WTC11 (cell line): ENCODE measurements around the gene MTUS2. TPM values are rescaled to one million over a fixed set of nuclear protein-coding genes. Genes with fewer than 3 reads are reported as not detected.

Source experiments
- ATAC-seq: fragments of 200-7000 bp; cut with Tn5 transposase; 2 replicates; pipeline ENCODE4 v1.10.0; 2021; ENCODE audit warnings: mild to moderate bottlenecking, moderate library complexity
- CTCF ChIA-PET: fragments of 300-600 bp; sonication (Branson Sonifier 250); formaldehyde crosslinking; loops from one replicate; lab custom pipeline; 2021; ENCODE audit warnings: antibody characterized with exemption; lab: Charles Lee
- POLR2A ChIA-PET: fragments of 350-600 bp; sonication (Branson Sonifier 250); formaldehyde crosslinking; loops from one replicate; lab custom pipeline; 2021; ENCODE audit warnings: antibody characterized with exemption; lab: Charles Lee
- DNase-seq: peaks from one replicate; pipeline ENCODE4 v3.0.0; 2021; ENCODE audit warnings: low spot score
- H3K27ac Mint-ChIP-seq: 2 replicates; pipeline ENCODE4 v1.8.0; 2021; ENCODE audit warnings: mixed read lengths
- H3K27me3 Mint-ChIP-seq: 2 replicates; pipeline ENCODE4 v1.8.0; 2021; ENCODE audit warnings: low read depth, mild to moderate bottlenecking, moderate library complexity, mixed read lengths
- H3K36me3 Mint-ChIP-seq: 2 replicates; pipeline ENCODE4 v1.8.0; 2021; ENCODE audit warnings: mixed read lengths
- H3K4me1 Mint-ChIP-seq: 2 replicates; pipeline ENCODE4 v1.8.0; 2022; ENCODE audit warnings: mixed read lengths
- H3K4me3 Mint-ChIP-seq: 2 replicates; pipeline ENCODE4 v1.8.0; 2021; ENCODE audit warnings: mild to moderate bottlenecking, moderate library complexity, mixed read lengths
- H3K9me3 Mint-ChIP-seq: 2 replicates; pipeline ENCODE4 v1.8.0; 2021; ENCODE audit warnings: mixed read lengths
- ATF1 ChIP-seq: sonication (generic); formaldehyde crosslinking; IDR thresholded peaks from 2 replicates; pipeline ENCODE4 v1.8.1; 2023; ENCODE audit warnings: mild to moderate bottlenecking, moderate library complexity, missing genetic modification reagents
- CBFB ChIP-seq: sonication (generic); formaldehyde crosslinking; IDR thresholded peaks from 2 replicates; pipeline ENCODE4 v1.8.1; 2022; ENCODE audit warnings: mild to moderate bottlenecking, low read depth, missing genetic modification reagents
- CREM ChIP-seq: sonication (generic); formaldehyde crosslinking; IDR thresholded peaks from 2 replicates; pipeline ENCODE4 v1.8.1; 2022; ENCODE audit warnings: mild to moderate bottlenecking, missing genetic modification reagents, moderate library complexity
- HMGXB4 ChIP-seq: sonication (generic); formaldehyde crosslinking; IDR thresholded peaks from 2 replicates; pipeline ENCODE4 v1.8.1; 2023; ENCODE audit warnings: mild to moderate bottlenecking, moderate library complexity, missing genetic modification reagents
- JAZF1 ChIP-seq: fragments of 250-450 bp; sonication (Bioruptor Pico); IDR thresholded peaks from 2 replicates; pipeline ENCODE4 v1.9.0; 2021; ENCODE audit warnings: moderate library complexity, mild to moderate bottlenecking, inconsistent platforms
- JUN ChIP-seq: sonication (generic); formaldehyde crosslinking; IDR thresholded peaks from 2 replicates; pipeline ENCODE4 v1.8.0; 2023; ENCODE audit warnings: mild to moderate bottlenecking, missing genetic modification reagents
- NFATC4 ChIP-seq: fragments of 250-450 bp; sonication (Bioruptor Pico); IDR thresholded peaks from 2 replicates; pipeline ENCODE4 v1.9.0; 2021; ENCODE audit warnings: mild to moderate bottlenecking
- NR1H2 ChIP-seq: sonication (generic); formaldehyde crosslinking; IDR thresholded peaks from 2 replicates; pipeline ENCODE4 v1.9.0; 2021; ENCODE audit warnings: mild to moderate bottlenecking, moderate library complexity, missing genetic modification reagents
- NR2C2 ChIP-seq: sonication (generic); formaldehyde crosslinking; IDR thresholded peaks from 2 replicates; pipeline ENCODE4 v1.8.0; 2022; ENCODE audit warnings: mild to moderate bottlenecking, missing genetic modification reagents
- SMAD4 ChIP-seq: sonication (generic); formaldehyde crosslinking; IDR thresholded peaks from 2 replicates; pipeline ENCODE4 v1.8.0; 2022; ENCODE audit warnings: mild to moderate bottlenecking, missing genetic modification reagents
- TEAD4 ChIP-seq: sonication (generic); formaldehyde crosslinking; IDR thresholded peaks from 2 replicates; pipeline ENCODE4 v1.8.0; 2022; ENCODE audit warnings: mild to moderate bottlenecking, missing genetic modification reagents
- ZNF138 ChIP-seq: sonication (generic); formaldehyde crosslinking; conservative IDR thresholded peaks from 2 replicates; pipeline ENCODE4 v1.8.1; 2022; ENCODE audit warnings: mild to moderate bottlenecking, moderate library complexity, missing genetic modification reagents
- total RNA-seq: library from RNA; stranded (reverse); gene quantifications from 3 replicates; pipeline ENCODE4 v1.2.3, GENCODE V29; 2021
- TF ChIP-seq, protein P1 (sequence below): fragments of 250-450 bp; sonication (Bioruptor Pico); IDR thresholded peaks from 2 replicates; pipeline ENCODE4 v1.8.0; 2021; ENCODE audit warnings: mild to moderate bottlenecking
- TF ChIP-seq, protein P2 (sequence below): sonication (generic); formaldehyde crosslinking; IDR thresholded peaks from 2 replicates; pipeline ENCODE4 v1.8.1; 2022; ENCODE audit warnings: low read depth, missing genetic modification reagents, borderline replicate concordance
- TF ChIP-seq, protein P3 (sequence below): sonication (generic); formaldehyde crosslinking; conservative IDR thresholded peaks from 2 replicates; pipeline ENCODE4 v1.8.1; 2022; ENCODE audit warnings: mild to moderate bottlenecking, missing genetic modification reagents
- TF ChIP-seq, protein P4 (sequence below): sonication (generic); formaldehyde crosslinking; IDR thresholded peaks from 2 replicates; pipeline ENCODE4 v1.8.1; 2022; ENCODE audit warnings: mild to moderate bottlenecking, moderate library complexity, missing genetic modification reagents
- TF ChIP-seq, protein P5 (sequence below): fragments of 250-450 bp; sonication (Bioruptor Pico); IDR thresholded peaks from 2 replicates; pipeline ENCODE4 v2.1.2; 2022; ENCODE audit warnings: mild to moderate bottlenecking, moderate library complexity
- TF ChIP-seq, protein P6 (sequence below): sonication (generic); formaldehyde crosslinking; IDR thresholded peaks from 2 replicates; pipeline ENCODE4 v1.8.0; 2023; ENCODE audit warnings: missing genetic modification reagents, mild to moderate bottlenecking, borderline replicate concordance

MTUS2 gene
- total RNA-seq, 1 experiment from 2014 or later: 0.22 TPM

GRCh38 chr13:29284726-29285125 lies 464.6 kb downstream of the MTUS2 start:
- ChIA-PET CTCF (interaction anchor here (0.6 to 3.1 kb wide), 7 partner anchors 15 to 84 kb away, joined by 3 to 19 read pairs (median 4); no protein-coding TSS in a partner anchor), POLR2A (no interaction called here)
- Mint-ChIP-seq H3K4me3 (no peak overlapping the region), H3K4me1 (no peaks in the 10 kb centered on the region), H3K27me3 (no peaks in the 10 kb centered on the region), H3K27ac (no peak overlapping the region), H3K36me3 (no peaks in the 10 kb centered on the region), H3K9me3 (no peaks in the 10 kb centered on the region)
- ATAC-seq: peak; percentile 28; the same call in 1 of the 2 replicates
- no peak for TF ChIP-seq ZNF138 (CRISPR knock-in tag)
- no peak for TF ChIP-seq CBFB
- no peak for TF ChIP-seq NR2C2 (CRISPR knock-in tag)
- TF ChIP-seq, protein P1, sequence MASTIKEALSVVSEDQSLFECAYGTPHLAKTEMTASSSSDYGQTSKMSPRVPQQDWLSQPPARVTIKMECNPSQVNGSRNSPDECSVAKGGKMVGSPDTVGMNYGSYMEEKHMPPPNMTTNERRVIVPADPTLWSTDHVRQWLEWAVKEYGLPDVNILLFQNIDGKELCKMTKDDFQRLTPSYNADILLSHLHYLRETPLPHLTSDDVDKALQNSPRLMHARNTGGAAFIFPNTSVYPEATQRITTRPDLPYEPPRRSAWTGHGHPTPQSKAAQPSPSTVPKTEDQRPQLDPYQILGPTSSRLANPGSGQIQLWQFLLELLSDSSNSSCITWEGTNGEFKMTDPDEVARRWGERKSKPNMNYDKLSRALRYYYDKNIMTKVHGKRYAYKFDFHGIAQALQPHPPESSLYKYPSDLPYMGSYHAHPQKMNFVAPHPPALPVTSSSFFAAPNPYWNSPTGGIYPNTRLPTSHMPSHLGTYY (CRISPR knock-in tag): no peak
- DNase-seq: no peak

DNA sequence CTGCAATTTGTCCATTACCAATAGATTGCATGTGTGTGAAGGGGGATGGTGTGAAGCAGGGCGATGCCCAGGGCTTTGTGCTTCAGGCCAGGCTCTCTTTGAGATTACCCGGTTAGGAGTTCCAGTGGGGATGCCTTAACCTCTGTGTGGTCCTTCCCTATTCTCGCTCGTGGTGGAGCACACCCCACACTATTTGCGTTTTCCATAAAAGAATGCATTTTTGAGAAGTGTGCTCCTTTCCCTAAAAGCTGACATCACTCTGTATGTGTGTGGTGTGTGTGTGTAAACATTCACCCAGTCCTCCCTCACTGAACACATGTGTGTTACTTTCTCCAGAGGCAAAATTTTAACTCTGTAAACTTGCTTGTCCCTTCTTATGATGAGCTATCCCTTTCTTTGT lies 467.1 kb downstream of the MTUS2 start:
- Mint-ChIP-seq H3K9me3 (no peaks in the 10 kb centered on the region), H3K27me3 (no peaks in the 10 kb centered on the region), H3K27ac (no peak overlapping the region), H3K4me1 (peaks cover 3% of the 10 kb centered on the region), H3K4me3 (no peak overlapping the region), H3K36me3 (no peaks in the 10 kb centered on the region)
- TF ChIP-seq NR1H2 (CRISPR knock-in tag): no peak
- TF ChIP-seq, protein P2, sequence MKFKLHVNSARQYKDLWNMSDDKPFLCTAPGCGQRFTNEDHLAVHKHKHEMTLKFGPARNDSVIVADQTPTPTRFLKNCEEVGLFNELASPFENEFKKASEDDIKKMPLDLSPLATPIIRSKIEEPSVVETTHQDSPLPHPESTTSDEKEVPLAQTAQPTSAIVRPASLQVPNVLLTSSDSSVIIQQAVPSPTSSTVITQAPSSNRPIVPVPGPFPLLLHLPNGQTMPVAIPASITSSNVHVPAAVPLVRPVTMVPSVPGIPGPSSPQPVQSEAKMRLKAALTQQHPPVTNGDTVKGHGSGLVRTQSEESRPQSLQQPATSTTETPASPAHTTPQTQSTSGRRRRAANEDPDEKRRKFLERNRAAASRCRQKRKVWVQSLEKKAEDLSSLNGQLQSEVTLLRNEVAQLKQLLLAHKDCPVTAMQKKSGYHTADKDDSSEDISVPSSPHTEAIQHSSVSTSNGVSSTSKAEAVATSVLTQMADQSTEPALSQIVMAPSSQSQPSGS: no peak
- TF ChIP-seq CREM (CRISPR knock-in tag): no peak
- TF ChIP-seq, protein P3, sequence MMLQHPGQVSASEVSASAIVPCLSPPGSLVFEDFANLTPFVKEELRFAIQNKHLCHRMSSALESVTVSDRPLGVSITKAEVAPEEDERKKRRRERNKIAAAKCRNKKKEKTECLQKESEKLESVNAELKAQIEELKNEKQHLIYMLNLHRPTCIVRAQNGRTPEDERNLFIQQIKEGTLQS: no peak
- no peak for TF ChIP-seq TEAD4 (CRISPR knock-in tag)
- TF ChIP-seq, protein P4, sequence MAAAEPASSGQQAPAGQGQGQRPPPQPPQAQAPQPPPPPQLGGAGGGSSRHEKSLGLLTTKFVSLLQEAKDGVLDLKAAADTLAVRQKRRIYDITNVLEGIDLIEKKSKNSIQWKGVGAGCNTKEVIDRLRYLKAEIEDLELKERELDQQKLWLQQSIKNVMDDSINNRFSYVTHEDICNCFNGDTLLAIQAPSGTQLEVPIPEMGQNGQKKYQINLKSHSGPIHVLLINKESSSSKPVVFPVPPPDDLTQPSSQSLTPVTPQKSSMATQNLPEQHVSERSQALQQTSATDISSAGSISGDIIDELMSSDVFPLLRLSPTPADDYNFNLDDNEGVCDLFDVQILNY: no peak
- TF ChIP-seq, protein P5, sequence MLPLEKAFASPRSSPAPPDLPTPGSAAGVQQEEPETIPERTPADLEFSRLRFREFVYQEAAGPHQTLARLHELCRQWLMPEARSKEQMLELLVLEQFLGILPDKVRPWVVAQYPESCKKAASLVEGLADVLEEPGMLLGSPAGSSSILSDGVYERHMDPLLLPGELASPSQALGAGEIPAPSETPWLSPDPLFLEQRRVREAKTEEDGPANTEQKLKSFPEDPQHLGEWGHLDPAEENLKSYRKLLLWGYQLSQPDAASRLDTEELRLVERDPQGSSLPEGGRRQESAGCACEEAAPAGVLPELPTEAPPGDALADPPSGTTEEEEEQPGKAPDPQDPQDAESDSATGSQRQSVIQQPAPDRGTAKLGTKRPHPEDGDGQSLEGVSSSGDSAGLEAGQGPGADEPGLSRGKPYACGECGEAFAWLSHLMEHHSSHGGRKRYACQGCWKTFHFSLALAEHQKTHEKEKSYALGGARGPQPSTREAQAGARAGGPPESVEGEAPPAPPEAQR (CRISPR knock-in tag): no peak
- no peak for TF ChIP-seq JUN
- no peak for TF ChIP-seq JAZF1
- no peak for TF ChIP-seq ZNF138 (CRISPR knock-in tag)
- TF ChIP-seq, protein P6, sequence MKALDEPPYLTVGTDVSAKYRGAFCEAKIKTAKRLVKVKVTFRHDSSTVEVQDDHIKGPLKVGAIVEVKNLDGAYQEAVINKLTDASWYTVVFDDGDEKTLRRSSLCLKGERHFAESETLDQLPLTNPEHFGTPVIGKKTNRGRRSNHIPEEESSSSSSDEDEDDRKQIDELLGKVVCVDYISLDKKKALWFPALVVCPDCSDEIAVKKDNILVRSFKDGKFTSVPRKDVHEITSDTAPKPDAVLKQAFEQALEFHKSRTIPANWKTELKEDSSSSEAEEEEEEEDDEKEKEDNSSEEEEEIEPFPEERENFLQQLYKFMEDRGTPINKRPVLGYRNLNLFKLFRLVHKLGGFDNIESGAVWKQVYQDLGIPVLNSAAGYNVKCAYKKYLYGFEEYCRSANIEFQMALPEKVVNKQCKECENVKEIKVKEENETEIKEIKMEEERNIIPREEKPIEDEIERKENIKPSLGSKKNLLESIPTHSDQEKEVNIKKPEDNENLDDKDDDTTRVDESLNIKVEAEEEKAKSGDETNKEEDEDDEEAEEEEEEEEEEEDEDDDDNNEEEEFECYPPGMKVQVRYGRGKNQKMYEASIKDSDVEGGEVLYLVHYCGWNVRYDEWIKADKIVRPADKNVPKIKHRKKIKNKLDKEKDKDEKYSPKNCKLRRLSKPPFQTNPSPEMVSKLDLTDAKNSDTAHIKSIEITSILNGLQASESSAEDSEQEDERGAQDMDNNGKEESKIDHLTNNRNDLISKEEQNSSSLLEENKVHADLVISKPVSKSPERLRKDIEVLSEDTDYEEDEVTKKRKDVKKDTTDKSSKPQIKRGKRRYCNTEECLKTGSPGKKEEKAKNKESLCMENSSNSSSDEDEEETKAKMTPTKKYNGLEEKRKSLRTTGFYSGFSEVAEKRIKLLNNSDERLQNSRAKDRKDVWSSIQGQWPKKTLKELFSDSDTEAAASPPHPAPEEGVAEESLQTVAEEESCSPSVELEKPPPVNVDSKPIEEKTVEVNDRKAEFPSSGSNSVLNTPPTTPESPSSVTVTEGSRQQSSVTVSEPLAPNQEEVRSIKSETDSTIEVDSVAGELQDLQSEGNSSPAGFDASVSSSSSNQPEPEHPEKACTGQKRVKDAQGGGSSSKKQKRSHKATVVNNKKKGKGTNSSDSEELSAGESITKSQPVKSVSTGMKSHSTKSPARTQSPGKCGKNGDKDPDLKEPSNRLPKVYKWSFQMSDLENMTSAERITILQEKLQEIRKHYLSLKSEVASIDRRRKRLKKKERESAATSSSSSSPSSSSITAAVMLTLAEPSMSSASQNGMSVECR: no peak
- TF ChIP-seq NR2C2 (CRISPR knock-in tag): no peak
- TF ChIP-seq HMGXB4 (CRISPR knock-in tag): no peak
- no peak for TF ChIP-seq NFATC4 (CRISPR knock-in tag)
- TF ChIP-seq ATF1 (CRISPR knock-in tag): no peak
- no peak for TF ChIP-seq SMAD4 (CRISPR knock-in tag)
- DNase-seq (no peak), ATAC-seq (no peak)
- POLR2A ChIA-PET: interaction anchor here (0.6 kb wide), 1 partner anchor 238 kb away, joined by 3 read pairs; no protein-coding TSS in a partner anchor
- CTCF ChIA-PET: no interaction called here
